Measurements from ENCODE around the gene TBC1D24.
"Not testable (repeated sequence)": the region's sequence is repeated elsewhere in the genome, so short reads cannot be mapped to it uniquely, and the experiment has no call there.

The TBC1D24 gene

GRCh38 chr16:2532494-2533141 lies 57.7 kb downstream of the TBC1D24 start:
- DNase-seq (ENCODE audit: low read depth), result no peak

GRCh38 chr16:2533142-2533755 lies 58.3 kb downstream of the TBC1D24 start:
- DNase-seq (ENCODE audit: low read depth), result not testable (repeated sequence)

DNA sequence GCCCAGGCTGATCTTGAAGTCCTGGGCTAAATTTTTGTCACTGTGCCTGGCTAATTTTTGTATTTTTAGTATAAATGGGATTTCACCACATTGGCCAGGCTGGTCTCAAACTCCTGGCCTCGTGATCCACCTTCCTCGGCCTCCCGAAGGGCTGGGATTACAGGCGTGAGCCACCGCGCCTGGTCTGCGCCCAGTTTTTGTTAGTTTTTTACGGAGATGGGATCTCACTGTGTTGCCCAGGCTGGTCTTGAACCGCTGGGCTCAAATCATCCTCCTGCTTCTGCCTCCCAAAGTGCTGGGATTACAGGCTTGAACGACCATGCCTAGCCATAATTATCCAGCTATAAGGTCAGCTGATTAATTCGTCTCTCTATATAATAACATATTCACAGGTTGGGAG lies 59.0 kb downstream of the TBC1D24 start:
- DNase-seq (ENCODE audit: low read depth), result no peak

GRCh38 chr16:2534335-2534734 lies 59.4 kb downstream of the TBC1D24 start:
- not testable (repeated sequence) for DNase-seq (ENCODE audit: low read depth)

- peak; percentile 74 for DNase-seq (ENCODE audit: low read depth)
Observed at GRCh38 chr16:2535625-2536013, 60.7 kb downstream of the TBC1D24 start.

GRCh38 chr16:2537451-2538379 lies 62.8 kb downstream of the TBC1D24 start, which contains the start of gene PDPK1:
Gene PDPK1 (plus strand): TSS chr16:2538021. CDS start chr16:2538113, 92 bp downstream.
- DNase-seq (ENCODE audit: low read depth), result peak; percentile 64

DNA sequence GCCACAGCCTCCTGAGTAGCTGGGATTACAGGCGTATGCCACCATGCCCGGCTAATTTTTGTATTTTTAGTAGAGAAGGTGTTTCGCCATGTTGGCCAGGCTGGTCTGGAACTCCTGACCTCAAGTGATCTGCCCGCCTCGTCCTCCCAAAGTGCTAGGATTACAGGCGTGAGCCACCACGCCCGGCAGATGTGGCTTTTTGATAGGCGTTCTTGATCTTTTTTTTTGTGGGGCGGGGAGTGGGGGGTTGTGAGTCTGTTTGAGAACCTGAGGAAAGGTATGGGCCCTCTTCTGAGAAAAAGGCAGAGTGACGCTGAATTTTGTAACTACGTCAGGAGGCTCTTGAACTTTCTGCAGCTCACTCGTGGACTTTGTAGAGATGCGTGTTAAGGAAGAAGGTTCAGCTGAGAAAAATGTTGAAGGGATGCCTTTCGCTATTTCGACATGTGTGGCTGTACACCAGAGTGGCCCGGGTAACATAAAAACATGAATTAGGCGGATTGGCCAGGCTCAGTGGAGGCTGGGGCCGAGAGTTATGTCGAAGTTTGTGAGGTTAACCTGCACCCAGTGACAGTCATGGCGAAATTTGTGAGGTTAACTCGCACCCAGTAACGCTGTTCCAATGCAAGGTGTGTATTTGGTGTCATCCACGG lies 64.4 kb downstream of the TBC1D24 start:
- not testable (repeated sequence) for DNase-seq (ENCODE audit: low read depth)

- not testable (repeated sequence) for DNase-seq (ENCODE audit: low read depth)
Observed at GRCh38 chr16:2539845-2540458, 65.0 kb downstream of the TBC1D24 start.

- DNase-seq (ENCODE audit: low read depth), result not testable (repeated sequence)
Observed at GRCh38 chr16:2540912-2541311, 66.0 kb downstream of the TBC1D24 start.

GRCh38 chr16:2541409-2541808 lies 66.5 kb downstream of the TBC1D24 start:
- DNase-seq (ENCODE audit: low read depth), result not testable (repeated sequence)

GRCh38 chr16:2543771-2544170 lies 68.8 kb downstream of the TBC1D24 start:
- DNase-seq (ENCODE audit: low read depth), result not testable (repeated sequence)

DNA sequence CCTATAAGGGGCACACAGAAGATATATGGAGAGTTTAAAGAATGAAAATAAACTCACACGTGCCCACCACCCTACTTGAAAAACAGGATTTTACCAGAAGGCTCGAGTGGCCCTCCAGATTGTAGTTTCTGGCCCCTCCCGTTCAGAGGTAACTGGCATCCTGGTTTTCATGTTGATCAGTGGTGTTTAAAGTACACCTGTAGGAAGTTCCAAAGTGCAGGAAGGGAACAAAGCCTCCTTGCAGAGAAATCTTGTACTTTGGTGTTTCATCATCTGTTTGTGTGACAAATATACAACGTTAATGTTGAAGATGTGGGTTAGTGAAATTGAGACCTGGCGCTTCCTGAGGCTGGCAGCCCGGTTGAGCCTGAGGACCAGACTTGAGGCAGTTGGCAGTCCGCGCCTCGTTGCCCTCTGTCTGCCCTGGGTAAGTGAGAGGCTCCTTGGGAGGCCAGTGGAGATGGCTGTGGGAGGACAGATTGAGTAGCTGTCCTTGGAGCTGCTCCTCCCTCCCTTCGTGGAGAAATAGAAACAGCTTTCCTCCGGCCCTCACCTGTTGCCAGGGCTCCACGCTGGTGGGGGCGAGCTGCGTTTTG lies 75.5 kb downstream of the TBC1D24 start:
- not testable (repeated sequence) for DNase-seq (ENCODE audit: low read depth)

- DNase-seq (ENCODE audit: low read depth), result not testable (repeated sequence)
Observed at GRCh38 chr16:2551420-2551889, 76.5 kb downstream of the TBC1D24 start.

GRCh38 chr16:2554709-2555425 lies 79.9 kb downstream of the TBC1D24 start:
- DNase-seq (ENCODE audit: low read depth), result not testable (repeated sequence)
